Measurements from ENCODE around the gene SNCB. TPM values are rescaled to one million over a fixed set of nuclear protein-coding genes. Genes with fewer than 3 reads are reported as not detected.

SNCB gene
- total RNA-seq, 1 donor from 2014 or later = not detected

DNA sequence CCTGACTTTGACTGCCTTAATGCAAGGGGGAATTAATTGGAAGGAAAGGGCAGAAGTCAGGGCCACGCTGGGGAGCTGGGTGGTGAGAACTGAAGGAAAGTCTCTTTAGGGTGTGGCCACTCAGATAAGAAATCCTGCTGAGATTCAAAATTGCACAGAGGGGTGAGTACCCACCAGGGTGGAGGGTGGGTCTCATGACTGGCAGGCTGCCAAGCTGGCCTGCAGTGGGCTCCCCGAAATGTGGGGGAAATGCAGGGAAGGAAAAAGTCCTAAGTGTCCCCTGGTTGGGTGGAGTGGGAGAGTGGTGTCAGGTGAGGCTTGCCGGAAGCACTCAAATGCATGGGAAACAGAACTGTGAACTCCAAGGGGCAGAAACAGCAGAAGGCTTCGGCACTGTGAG, 41.1 kb upstream of the SNCB start:
- DNase-seq (ENCODE audit: low spot score) = no peak
- peak overlapping the region; percentile 74 for H3K27ac Mint-ChIP-seq

DNA sequence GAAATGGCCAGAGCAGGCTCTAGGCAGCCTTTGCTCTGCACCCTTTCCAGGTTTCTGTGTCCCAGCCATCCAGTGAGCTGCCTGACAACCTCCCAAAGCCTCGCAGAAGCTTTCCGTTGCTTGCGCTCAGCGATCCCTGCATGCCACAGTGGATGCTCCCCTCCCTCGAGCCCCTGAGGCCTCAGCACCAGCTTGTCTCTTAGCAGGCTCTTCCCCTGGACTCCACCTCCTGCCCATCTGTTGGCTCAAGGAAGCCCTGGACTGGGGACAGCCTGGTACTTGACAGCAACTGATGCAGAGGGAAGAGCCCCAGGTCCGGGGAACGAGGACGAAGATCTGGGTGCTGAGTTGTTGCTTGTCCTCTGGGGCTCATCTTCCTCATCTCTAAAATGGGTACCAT, 40.1 kb upstream of the SNCB start:
- no peak for TF ChIP-seq CTCF (IDR thresholded peaks at IDR 0.05)
- TF ChIP-seq EZH2 (IDR thresholded peaks at IDR 0.05) = no peak
- TF ChIP-seq EZH2phosphoT487 (IDR thresholded peaks at IDR 0.05) = no peak
- Histone ChIP-seq H3K27ac (no peak overlapping the region), H3F3A (ENCODE audit: low read depth) (peaks cover 5% of the 10 kb centered on the region), H2AFZ (replicated peaks) (no peak overlapping the region), H3K36me3 (no peaks in the 10 kb centered on the region), H4K20me1 (ENCODE audit: low read depth) (no peaks in the 10 kb centered on the region), H3K9ac (no peak overlapping the region), H3K4me3 (no peak overlapping the region), H3K27me3 (no peaks in the 10 kb centered on the region), H3K9me3 (ENCODE audit: low read depth) (no peaks in the 10 kb centered on the region), H3K79me2 (ENCODE audit: low read depth) (no peaks in the 10 kb centered on the region), H3K4me2 (no peak overlapping the region), H3K4me1 (peaks cover 6% of the 10 kb centered on the region)
- peak; percentile 40 for DNase-seq (ENCODE audit: low spot score)
- Mint-ChIP-seq H3K4me3 (no peak overlapping the region), H3K4me1 (peaks cover 12% of the 10 kb centered on the region), H3K27me3 (ENCODE audit: insufficient read depth, low read depth) (peaks cover 12% of the 10 kb centered on the region), H3K27ac (no peak overlapping the region), H3K9me3 (no peaks in the 10 kb centered on the region), H3K36me3 (no peaks in the 10 kb centered on the region)

More for the DNA sequence above, 41.1 kb upstream of the SNCB start:
- H4K20me1 ChIP-seq (ENCODE audit: low read depth) = no peaks in the 10 kb centered on the region
- H3K27me3 ChIP-seq = no peaks in the 10 kb centered on the region
- H3K4me1 ChIP-seq = peaks cover 6% of the 10 kb centered on the region
- no peaks in the 10 kb centered on the region for H3K9me3 ChIP-seq (ENCODE audit: low read depth)
- no peaks in the 10 kb centered on the region for H3K36me3 Mint-ChIP-seq
- H3K4me3 Mint-ChIP-seq = no peak overlapping the region
- H3K4me2 ChIP-seq = no peak overlapping the region
- H3K27me3 Mint-ChIP-seq (ENCODE audit: insufficient read depth, low read depth) = peaks cover 12% of the 10 kb centered on the region
- H3K9ac ChIP-seq = no peak overlapping the region
- H3F3A ChIP-seq (ENCODE audit: low read depth) = peaks cover 5% of the 10 kb centered on the region
- no peak overlapping the region for H2AFZ ChIP-seq (replicated peaks)
- H3K27ac ChIP-seq = no peak overlapping the region
- TF ChIP-seq EZH2 (IDR thresholded peaks at IDR 0.05) (no peak), EZH2phosphoT487 (IDR thresholded peaks at IDR 0.05) (no peak), CTCF (IDR thresholded peaks at IDR 0.05) (no peak)
- H3K4me3 ChIP-seq = no peak overlapping the region
- no peaks in the 10 kb centered on the region for H3K36me3 ChIP-seq
- H3K9me3 Mint-ChIP-seq = no peaks in the 10 kb centered on the region
- H3K4me1 Mint-ChIP-seq = peaks cover 15% of the 10 kb centered on the region
- no peaks in the 10 kb centered on the region for H3K79me2 ChIP-seq (ENCODE audit: low read depth)

- no peak overlapping the region for H3K4me2 ChIP-seq
- H3K9me3 ChIP-seq (ENCODE audit: low read depth) = no peaks in the 10 kb centered on the region
- H3K36me3 ChIP-seq = no peaks in the 10 kb centered on the region
- no peaks in the 10 kb centered on the region for H3K79me2 ChIP-seq (ENCODE audit: low read depth)
- H3K9ac ChIP-seq = no peak overlapping the region
- Mint-ChIP-seq H3K36me3 (no peaks in the 10 kb centered on the region), H3K27me3 (ENCODE audit: insufficient read depth, low read depth) (peaks cover 11% of the 10 kb centered on the region), H3K27ac (no peak overlapping the region), H3K4me1 (peaks cover 18% of the 10 kb centered on the region), H3K9me3 (no peaks in the 10 kb centered on the region), H3K4me3 (no peak overlapping the region)
- no peak for DNase-seq (ENCODE audit: low spot score)
- no peaks in the 10 kb centered on the region for H4K20me1 ChIP-seq (ENCODE audit: low read depth)
- no peak for TF ChIP-seq EZH2 (IDR thresholded peaks at IDR 0.05)
- no peak for TF ChIP-seq CTCF (IDR thresholded peaks at IDR 0.05)
- no peak for TF ChIP-seq EZH2phosphoT487 (IDR thresholded peaks at IDR 0.05)
- no peak overlapping the region for H3K27ac ChIP-seq
- H3K27me3 ChIP-seq = no peaks in the 10 kb centered on the region
- H3K4me3 ChIP-seq = no peak overlapping the region
- H3F3A ChIP-seq (ENCODE audit: low read depth) = peaks cover 17% of the 10 kb centered on the region
- peaks cover 19% of the 10 kb centered on the region for H3K4me1 ChIP-seq
- H2AFZ ChIP-seq (replicated peaks) = no peak overlapping the region
Observed at GRCh38 chr5:176667637-176668036, 37.3 kb upstream of the SNCB start.
